Right lobe of liver (tissue), 6 donors: Measurements from ENCODE around the gene LRBA. TPM values are rescaled to one million over a fixed set of nuclear protein-coding genes. Genes with fewer than 3 reads are reported as not detected.

Source experiments
- ATAC-seq, 4 donors: fragments of 200-7000 bp; cut with Tn5 transposase; one replicate each; pipeline ENCODE4 v1.9.1; 2020; ENCODE audit warnings: mild to moderate bottlenecking in 4 of 4, moderate library complexity in 4 of 4
- DNase-seq, 3 donors: peaks; one replicate each; pipeline ENCODE4 v3.0.0-alpha.2; 2020
- H3K27ac ChIP-seq, 3 donors: fragments of 200-600 bp; one replicate each; pipeline ENCODE4 v1.8.0; 2022
- H3K27me3 ChIP-seq, 2 donors: fragments of 200-600 bp; one replicate each; pipeline ENCODE4 v1.8.0; 2022
- H3K36me3 ChIP-seq, 4 donors: fragments of 200-600 bp; sonication (generic) in 1 of 4; one replicate each; pipeline versions ENCODE4 v1.5.1 to v1.8.0; 2017 to 2022; ENCODE audit warnings: control low read depth in 1 of 4
- H3K4me1 ChIP-seq, 4 donors: fragments of 200-600 bp; sonication (generic) in 1 of 4; one replicate each; pipeline versions ENCODE4 v1.5.1 to v1.8.0; 2017 to 2022; ENCODE audit warnings: control low read depth in 1 of 4
- H3K4me3 ChIP-seq, 3 donors: fragments of 200-600 bp; one replicate each; pipeline ENCODE4 v1.8.0; 2022
- H3K9me3 ChIP-seq, 4 donors: fragments of 200-600 bp; sonication (generic) in 1 of 4; one replicate each; pipeline versions ENCODE4 v1.5.1 to v1.8.0; 2017 to 2022; ENCODE audit warnings: control low read depth in 1 of 4
- POLR2A ChIP-seq: fragments of 450-650 bp; IDR thresholded peaks from one replicate; pipeline ENCODE4 v1.6.1; 2017; ENCODE audit warnings: antibody characterized with exemption, mild to moderate bottlenecking
- WGBS: methylation state at CpG from one replicate; pipeline ENCODE4 v1.1.6; 2018; ENCODE audit warnings: low coverage, low lambda C conversion rate; ENCODE audit not compliant: insufficient coverage; ENCODE audit errors: missing lambda C conversion rate; 5-methylcytosine and 5-hydroxymethylcytosine counted together
- intact Hi-C, 2 donors: fragments of 100-400 bp; cut with DNase I; formaldehyde crosslinking; loops; one replicate each; pipeline versions ENCODE4 v1.11.2 to v1.14.1; 2022
- total RNA-seq, 6 experiments: library from RNA; depleted of rRNA in 2 of 6; stranded (reverse); fragments of >200 nt in 2 of 6; fragmentation: NEBNext Ultra II Directional in 3 of 6; extraction: Animal tissue kit (Norgen Biotek cat#: 25700) in 3 of 6; gene quantifications; one replicate each; pipeline versions ENCODE4 v1.1.0 to v1.2.4, GENCODE V29; 2016 to 2023
- TF ChIP-seq, protein P1 (sequence below), 4 donors: fragments of 200-600 bp in 3 of 4; fragments of 450-650 bp in 1 of 4; IDR thresholded peaks; one replicate each; pipeline versions ENCODE4 v1.5.1 to v1.8.0; 2016 to 2022; ENCODE audit warnings: antibody characterized with exemption in 4 of 4, mild to moderate bottlenecking in 2 of 4
- donor health status: DM: no; HTN: yes; CAD: no.
- donor health status: DM: no; HTN: no; CAD: no.
- donor health status: DM: no; HTN: no; CAD: no.
- donor health status: DM: no; HTN: yes; CAD: no.
- donor health status: DM: no; HTN: yes; CAD: no.

LRBA gene
- total RNA-seq, 6 experiments from 2014 or later, result 18.9 to 48.1 (median 24.5) TPM

DNA sequence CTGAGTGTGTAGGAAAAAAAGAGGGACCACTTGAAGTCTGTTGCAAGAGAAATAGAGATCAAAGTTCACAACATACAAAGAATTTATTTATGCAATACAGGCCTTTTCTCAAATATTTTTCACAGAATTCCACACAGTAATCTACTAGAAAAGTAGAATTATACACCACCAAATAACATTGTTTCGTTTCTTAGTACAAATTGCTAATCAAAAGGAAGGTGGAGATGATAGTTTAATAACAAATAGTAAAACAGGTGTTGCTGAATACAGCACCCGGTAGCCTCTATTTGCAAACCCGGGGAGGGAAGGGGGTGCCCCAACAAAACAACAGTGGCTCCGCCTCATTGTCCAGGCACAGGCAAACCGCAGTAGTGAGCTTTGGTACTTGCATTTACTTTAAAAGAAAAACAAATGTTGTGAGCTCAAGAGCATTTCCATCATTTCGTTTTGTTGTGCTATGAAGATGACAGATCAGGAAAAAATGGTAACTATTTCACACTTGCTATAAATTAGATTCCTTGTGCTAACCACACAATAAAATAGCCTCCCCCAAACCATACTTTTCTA, 750.4 kb downstream of the LRBA start:
- Histone ChIP-seq H3K27me3 (no peaks in the 10 kb centered on the region), H3K4me1 (no peaks in the 10 kb centered on the region), H3K27ac (no peak overlapping the region), H3K36me3 (no peaks in the 10 kb centered on the region), H3K4me3 (no peak overlapping the region), H3K9me3 (no peaks in the 10 kb centered on the region)
- ATAC-seq, result no peak
- intact Hi-C loops, result no loop called here
- no peak for DNase-seq
- TF ChIP-seq, protein P1, sequence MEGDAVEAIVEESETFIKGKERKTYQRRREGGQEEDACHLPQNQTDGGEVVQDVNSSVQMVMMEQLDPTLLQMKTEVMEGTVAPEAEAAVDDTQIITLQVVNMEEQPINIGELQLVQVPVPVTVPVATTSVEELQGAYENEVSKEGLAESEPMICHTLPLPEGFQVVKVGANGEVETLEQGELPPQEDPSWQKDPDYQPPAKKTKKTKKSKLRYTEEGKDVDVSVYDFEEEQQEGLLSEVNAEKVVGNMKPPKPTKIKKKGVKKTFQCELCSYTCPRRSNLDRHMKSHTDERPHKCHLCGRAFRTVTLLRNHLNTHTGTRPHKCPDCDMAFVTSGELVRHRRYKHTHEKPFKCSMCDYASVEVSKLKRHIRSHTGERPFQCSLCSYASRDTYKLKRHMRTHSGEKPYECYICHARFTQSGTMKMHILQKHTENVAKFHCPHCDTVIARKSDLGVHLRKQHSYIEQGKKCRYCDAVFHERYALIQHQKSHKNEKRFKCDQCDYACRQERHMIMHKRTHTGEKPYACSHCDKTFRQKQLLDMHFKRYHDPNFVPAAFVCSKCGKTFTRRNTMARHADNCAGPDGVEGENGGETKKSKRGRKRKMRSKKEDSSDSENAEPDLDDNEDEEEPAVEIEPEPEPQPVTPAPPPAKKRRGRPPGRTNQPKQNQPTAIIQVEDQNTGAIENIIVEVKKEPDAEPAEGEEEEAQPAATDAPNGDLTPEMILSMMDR (IDR thresholded peaks at IDR 0.05), result no peak
- WGBS, result 83% methylated on average over 6 of the region's 6 CpGs

DNA sequence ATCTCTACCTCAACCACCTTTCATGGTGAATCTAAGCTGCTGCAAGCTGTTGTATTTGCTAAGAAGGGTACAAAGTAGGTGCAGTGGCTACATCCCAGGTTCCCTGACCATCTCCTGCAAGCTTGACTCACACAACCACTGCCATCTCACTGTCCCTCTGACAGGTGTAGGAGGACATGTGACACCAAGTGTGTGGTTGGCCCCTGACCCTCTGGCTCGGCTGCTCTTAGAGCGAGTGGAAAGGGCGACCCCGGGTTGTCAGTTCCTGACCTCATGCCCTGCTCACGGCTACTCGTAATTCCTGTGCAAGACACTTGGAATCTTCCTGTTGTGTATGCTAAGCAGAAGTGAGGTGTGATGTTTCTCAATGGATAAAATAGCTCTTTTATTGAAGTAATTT, 752.5 kb downstream of the LRBA start:
- DNase-seq (no peak), ATAC-seq (no peak)
- H3K36me3 ChIP-seq, result no peaks in the 10 kb centered on the region
- H3K27me3 ChIP-seq, result no peaks in the 10 kb centered on the region
- intact Hi-C loops, result no loop called here
- H3K27ac ChIP-seq, result no peak overlapping the region
- TF ChIP-seq POLR2A, result no peak
- TF ChIP-seq, protein P1 (IDR thresholded peaks at IDR 0.05), result no peak
- H3K9me3 ChIP-seq, result no peaks in the 10 kb centered on the region
- H3K4me1 ChIP-seq, result no peaks in the 10 kb centered on the region
- no peak overlapping the region for H3K4me3 ChIP-seq
- 83% methylated on average over 6 of the region's 6 CpGs for WGBS

DNA sequence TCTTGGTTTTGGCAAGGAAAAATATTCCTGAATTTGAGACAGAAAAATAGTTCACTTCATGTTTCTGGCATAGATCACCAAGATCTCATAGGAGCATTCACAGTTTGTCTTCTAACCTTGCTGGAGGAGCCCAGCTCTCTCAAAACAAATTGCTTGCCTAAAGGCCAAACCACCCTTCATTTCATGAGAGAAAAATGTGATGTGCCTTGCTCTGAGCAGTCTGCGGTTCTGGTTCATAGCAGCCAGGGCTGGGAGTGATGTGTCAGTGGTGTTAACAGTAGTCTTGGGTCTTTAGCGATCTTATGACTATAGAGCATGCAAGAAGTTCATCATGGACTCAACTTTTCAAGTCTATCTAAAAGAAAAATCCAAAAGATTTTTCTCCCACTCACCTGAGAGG, 753.5 kb downstream of the LRBA start:
- Histone ChIP-seq H3K36me3 (no peaks in the 10 kb centered on the region), H3K27me3 (no peaks in the 10 kb centered on the region), H3K27ac (no peak overlapping the region), H3K4me1 (no peaks in the 10 kb centered on the region), H3K9me3 (no peaks in the 10 kb centered on the region), H3K4me3 (no peak overlapping the region)
- WGBS, result 97% methylated on average over 2 of the region's 2 CpGs
- TF ChIP-seq, protein P1 (IDR thresholded peaks at IDR 0.05), result no peak
- no peak for TF ChIP-seq POLR2A
- no peak for DNase-seq
- no peak for ATAC-seq
- intact Hi-C loops, result no loop called here

DNA sequence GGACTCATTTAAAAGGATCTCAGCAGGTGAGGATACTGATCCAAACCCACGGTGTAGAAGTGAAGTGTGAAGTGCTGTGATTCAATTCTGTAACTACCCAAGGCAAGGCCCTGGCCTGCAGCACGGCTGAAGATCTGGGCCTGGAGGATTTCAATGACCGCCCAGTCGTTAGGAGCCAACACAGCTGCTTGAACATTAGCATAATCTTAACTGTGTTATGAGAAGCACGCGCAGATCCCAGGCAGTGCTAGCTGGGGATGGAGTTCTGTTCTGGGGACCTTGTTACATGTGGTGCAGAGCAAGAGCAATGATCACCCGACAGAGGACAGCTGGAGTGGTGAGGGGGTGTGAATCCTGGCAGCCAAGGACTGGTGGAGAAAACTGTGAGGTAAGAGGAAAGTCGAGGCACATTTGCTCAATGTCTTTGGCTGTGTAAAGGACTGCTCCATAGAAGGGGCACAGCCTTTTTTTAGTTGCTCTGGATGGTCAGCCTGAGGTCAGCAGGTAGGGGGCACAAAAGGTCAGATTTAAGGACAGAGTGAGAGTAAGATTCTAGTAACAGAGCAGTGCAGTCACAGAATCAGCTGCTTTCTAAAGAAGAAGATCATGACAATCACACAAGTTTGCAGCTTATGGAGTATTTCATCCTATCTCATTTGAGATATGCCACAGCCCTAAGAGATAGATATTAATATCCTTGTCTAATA, 755.1 kb downstream of the LRBA start:
- 76% methylated on average over 8 of the region's 8 CpGs for WGBS
- Histone ChIP-seq H3K4me1 (no peaks in the 10 kb centered on the region), H3K4me3 (no peak overlapping the region), H3K27me3 (no peaks in the 10 kb centered on the region), H3K27ac (no peak overlapping the region), H3K9me3 (no peaks in the 10 kb centered on the region), H3K36me3 (no peaks in the 10 kb centered on the region)
- intact Hi-C loops, result no loop called here
- ATAC-seq, result no peak
- DNase-seq, result no peak
- no peak for TF ChIP-seq POLR2A
- TF ChIP-seq, protein P1 (IDR thresholded peaks at IDR 0.05), result no peak
